RPMI7951 (cell line): ENCODE results near the gene CCDC88C. TPM values are rescaled to one million over a fixed set of nuclear protein-coding genes. Genes with fewer than 3 reads are reported as not detected.
"Not testable (repeated sequence)": the region's sequence is repeated elsewhere in the genome, so short reads cannot be mapped to it uniquely, and the experiment has no call there.

Experiments
- DNase-seq: peaks from one replicate; pipeline ENCODE4 v3.0.0-alpha.2; 2012; ENCODE audit warnings: low read depth
- total RNA-seq: library from RNA; depleted of rRNA; stranded (reverse); fragments of >200 nt; shearing (Covaris generic); gene quantifications from 2 replicates; pipeline ENCODE4 v1.2.3, GENCODE V29; 2014

Gene CCDC88C
- total RNA-seq, 1 experiment from 2014 or later, result 0.12 TPM

- peak; percentile 13 for DNase-seq
These were observed 895 bp upstream of the CCDC88C start for GRCh38 chr14:91418387-91419043.

GRCh38 chr14:91417983-91418386 is 365 bp upstream of the CCDC88C start:
- DNase-seq, result no peak

- DNase-seq, result no peak
These were observed 888 bp downstream of the CCDC88C start for GRCh38 chr14:91416744-91417119.

GRCh38 chr14:91415794-91416743 is 1.6 kb downstream of the CCDC88C start:
- DNase-seq, result no peak

GRCh38 chr14:91414475-91414833 is 3.2 kb downstream of the CCDC88C start:
- no peak for DNase-seq

GRCh38 chr14:91413547-91414474 is 3.8 kb downstream of the CCDC88C start:
- no peak for DNase-seq

DNA sequence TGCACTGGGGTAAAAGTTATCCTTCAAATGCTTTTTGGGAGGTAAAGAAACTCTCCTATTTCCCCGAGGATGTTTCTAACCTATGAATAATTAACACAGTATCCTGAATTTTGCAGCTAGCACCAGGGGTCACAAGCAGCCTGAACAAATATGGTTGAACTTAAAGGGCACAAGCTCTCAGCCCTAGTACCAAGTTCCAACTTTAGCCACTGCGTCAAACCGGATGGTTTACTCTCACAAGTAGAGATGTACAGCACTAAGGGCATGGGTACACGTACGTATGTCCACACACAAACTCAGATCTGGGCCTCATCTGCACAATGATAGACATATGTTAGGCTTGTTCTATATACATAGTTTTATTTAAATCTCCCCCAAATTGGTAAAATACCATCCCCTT is 4.7 kb downstream of the CCDC88C start:
- no peak for DNase-seq

- no peak for DNase-seq
These were observed 6.7 kb downstream of the CCDC88C start for GRCh38 chr14:91410771-91411536.

GRCh38 chr14:91409928-91410718 is 7.5 kb downstream of the CCDC88C start:
- no peak for DNase-seq

GRCh38 chr14:91409240-91409639 is 8.4 kb downstream of the CCDC88C start:
- DNase-seq, result not testable (repeated sequence)

DNA sequence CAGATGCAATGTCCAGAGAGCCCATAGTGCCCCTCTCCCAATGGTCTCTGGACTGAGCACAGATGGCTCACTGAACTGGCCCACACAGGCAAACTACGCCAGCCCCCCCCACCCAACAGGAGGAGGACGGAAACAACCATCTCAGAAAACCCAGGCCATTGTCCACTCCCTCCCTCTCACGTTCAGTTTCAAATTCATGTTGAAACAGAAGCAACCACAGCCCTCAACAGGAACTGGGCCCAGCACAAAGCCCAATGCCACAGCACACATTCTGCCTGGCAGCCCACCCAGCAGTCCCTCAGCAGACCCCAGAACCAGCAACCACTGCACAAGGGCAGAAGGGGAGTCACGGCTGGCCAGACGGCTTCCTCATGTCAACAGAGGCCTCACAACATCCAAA is 10.6 kb downstream of the CCDC88C start:
- no peak for DNase-seq

DNA sequence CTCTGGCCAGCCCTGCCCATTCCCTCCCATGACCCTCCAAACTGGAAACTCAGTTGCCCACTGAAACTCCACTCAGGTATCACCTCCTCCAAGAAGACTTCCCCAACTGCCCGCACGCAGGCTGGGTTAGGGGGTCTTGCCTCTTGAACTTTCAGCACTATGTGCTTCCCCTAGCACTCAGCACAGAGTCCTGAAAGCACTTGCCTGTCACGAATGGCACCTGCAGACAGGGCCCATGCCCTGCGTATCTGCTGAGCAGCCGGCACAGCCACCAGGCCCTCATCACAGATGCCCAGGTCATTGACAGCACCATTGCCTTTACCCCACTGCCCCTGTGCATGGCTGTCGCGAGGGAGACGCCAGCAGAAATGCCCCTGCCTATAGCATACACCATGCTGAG is 11.2 kb downstream of the CCDC88C start:
- DNase-seq, result no peak

- no peak for DNase-seq
These were observed 11.7 kb downstream of the CCDC88C start for GRCh38 chr14:91405724-91406435.

DNA sequence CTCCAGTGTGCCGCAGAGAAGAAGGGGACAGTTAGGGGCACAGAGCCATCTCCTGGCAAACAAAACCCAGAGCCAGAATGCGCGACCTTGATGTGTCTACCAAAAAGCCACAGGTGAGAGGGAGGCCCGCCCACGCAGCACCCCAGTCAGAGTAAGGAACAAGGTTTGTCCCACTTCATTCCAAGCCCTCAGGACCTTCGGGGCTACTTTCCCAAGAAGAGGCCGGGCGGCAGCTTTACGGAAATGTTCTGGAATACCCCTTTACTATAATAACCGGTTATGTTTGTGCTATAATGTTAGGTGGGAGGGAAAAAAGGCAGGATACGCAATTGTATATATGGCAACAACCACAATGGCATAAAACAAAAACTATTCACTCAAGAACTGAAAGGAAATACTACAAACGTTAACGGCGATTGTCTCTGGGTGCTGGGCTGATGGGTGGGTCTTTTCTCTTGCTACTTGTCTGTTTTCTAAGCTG is 12.3 kb downstream of the CCDC88C start:
- DNase-seq, result no peak

GRCh38 chr14:91402771-91403600 is 14.6 kb downstream of the CCDC88C start:
- no peak for DNase-seq

- no peak for DNase-seq
These were observed 15.3 kb downstream of the CCDC88C start for GRCh38 chr14:91402348-91402747.

- DNase-seq, result no peak
These were observed 15.9 kb downstream of the CCDC88C start for GRCh38 chr14:91401751-91402150.

- no peak for DNase-seq
These were observed 16.9 kb downstream of the CCDC88C start for GRCh38 chr14:91400696-91401095.
